Activated T-cell treated with anti-CD3 and anti-CD28 coated beads, Interleukin-2, amount 50 U/mL, for 48 hours (primary cell): ENCODE data around the gene SCN1B.
"Not testable (repeated sequence)": the region's sequence is repeated elsewhere in the genome, so short reads cannot be mapped to it uniquely, and the experiment has no call there.

Source experiments
- DNase-seq, 2 experiments: peaks; one replicate each; pipeline ENCODE4 v3.0.0-alpha.2; 2020

Gene SCN1B

DNA sequence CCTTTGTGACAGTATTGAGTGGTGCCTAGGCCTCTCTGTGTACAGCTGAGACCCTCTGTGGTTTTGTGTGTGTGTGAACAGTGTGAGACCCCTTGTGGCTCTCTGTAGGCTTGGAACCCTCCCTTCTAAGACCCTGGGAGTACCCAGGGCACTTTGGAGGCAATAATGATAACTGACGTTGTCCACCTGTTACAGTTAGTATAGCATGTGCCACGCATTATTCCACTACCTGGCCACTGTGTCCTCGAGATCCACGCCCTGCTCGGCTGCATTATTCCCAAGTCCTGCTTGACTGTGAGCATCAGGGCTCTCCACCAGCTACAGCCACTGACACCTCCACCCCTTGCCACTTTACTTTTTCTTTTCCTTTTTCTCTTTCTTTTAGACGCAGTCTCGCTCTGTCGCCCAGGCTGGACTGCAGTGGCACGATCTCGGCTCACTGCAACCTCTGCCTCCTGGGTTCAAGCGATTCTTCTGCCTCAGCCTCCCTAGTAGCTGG lies 28.2 kb upstream of the SCN1B start:
- no peak for DNase-seq

DNA sequence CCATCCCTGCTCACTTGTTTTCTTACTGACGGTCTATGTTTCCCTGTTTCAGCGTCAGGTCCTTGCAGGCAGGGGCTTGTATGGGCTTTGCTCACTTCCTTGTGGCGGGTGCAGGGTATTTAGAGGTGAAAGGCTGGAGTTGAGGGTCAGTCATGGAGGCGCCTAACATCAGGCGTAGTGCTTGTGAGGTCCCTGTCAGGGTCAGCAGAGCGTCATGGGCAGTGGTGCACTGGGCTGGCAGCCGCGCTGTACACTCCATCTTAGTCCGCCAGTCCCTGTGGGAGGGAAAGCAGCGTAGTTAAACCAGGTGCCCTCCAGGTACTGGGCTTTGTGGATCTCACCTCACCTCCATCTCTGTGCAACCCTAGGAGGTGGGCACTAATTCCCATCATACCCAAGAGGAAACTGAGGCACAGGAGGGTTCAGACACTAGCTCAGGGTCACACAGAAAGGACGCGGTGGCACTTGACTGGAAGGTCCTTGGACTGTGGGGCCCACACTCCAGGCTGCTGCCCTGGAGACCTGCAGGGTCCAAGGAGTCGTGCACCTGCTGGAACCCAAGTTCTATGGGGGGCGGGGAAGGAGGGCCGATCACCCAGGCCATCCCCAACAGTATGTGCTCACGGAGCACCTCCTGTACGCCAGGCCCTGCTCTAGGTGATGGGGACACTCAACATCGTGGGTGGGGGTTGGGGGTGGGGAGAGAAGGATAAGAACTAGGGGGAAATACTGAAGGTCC lies 25.6 kb upstream of the SCN1B start:
- no peak for DNase-seq

DNA sequence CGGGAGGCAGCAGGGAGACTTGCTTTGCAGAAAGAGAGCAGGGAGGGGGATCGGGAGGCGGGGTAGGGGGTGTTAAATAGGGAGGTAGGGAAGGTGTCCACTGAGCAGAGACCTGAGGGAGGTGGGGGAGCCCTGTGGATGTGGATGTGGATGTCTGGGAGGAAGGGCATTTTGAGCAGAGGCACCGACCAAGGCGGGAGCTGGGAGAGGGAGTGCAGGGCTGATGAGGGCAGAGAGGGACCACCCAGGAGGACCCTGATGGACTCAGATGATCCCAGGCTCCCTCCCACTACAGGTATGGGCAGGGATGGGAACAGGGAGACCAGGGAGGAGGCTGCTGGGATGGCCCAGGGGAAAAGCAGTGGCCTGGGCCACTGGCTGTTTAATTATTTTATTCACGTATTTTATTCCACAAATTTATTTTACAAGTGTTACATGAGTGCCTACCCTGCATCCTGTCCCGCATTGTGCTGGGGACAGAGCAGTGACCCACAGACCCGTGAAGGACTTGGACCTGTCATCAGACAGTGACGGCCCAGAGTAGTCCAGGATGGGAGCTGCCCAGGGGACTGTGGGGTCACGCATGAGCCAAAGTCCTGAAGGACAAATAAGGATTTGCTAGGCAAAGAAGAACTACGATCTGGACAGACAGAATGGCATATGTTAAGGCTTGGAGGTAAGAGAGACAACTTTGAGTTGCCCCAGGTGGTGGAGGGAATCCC lies 24.9 kb upstream of the SCN1B start:
- DNase-seq = no peak

- not testable (repeated sequence) for DNase-seq
Observed at GRCh38 chr19:35006007-35006341, 24.3 kb upstream of the SCN1B start.

DNA sequence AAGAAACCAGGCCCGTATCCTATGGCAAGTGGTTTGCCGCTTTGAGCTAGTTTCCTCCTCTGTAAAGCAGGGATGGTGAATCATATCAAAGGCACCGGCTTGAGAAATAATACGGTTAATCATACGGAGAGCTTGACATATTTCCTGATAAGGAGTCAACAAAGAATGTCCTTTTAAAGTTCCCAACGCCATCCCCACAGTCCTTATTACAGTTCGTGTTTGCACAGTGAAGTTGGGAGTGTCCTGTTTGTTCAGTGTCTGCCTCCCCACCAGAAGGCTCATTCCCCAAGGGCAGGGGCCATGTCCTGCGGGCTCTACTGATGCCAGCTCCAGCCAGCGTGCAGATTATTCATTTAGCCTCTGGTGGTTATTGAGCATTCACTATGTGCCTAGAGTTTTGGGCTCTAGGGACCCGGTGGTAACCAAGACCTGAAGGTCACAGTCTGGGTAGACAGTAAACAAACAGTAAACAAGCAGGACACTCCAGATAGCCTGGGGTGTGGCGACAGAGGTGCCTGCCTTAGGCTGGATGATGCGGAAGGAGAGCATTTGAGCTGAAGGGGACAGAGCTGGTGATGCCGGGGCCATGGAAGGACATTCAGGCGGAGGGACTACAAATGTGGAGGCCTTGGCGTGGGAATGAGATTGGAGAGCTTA lies 23.8 kb upstream of the SCN1B start:
- no peak for DNase-seq

- DNase-seq = no peak
Observed at GRCh38 chr19:35006999-35007365, 23.3 kb upstream of the SCN1B start.

GRCh38 chr19:35007427-35007826 lies 22.8 kb upstream of the SCN1B start:
- not testable (repeated sequence) for DNase-seq

GRCh38 chr19:35008891-35009341 lies 21.4 kb upstream of the SCN1B start:
- DNase-seq = no peak

- DNase-seq = peak in 1 of 2 experiments; percentile 22
Observed at GRCh38 chr19:35009424-35010415, 20.6 kb upstream of the SCN1B start.

DNA sequence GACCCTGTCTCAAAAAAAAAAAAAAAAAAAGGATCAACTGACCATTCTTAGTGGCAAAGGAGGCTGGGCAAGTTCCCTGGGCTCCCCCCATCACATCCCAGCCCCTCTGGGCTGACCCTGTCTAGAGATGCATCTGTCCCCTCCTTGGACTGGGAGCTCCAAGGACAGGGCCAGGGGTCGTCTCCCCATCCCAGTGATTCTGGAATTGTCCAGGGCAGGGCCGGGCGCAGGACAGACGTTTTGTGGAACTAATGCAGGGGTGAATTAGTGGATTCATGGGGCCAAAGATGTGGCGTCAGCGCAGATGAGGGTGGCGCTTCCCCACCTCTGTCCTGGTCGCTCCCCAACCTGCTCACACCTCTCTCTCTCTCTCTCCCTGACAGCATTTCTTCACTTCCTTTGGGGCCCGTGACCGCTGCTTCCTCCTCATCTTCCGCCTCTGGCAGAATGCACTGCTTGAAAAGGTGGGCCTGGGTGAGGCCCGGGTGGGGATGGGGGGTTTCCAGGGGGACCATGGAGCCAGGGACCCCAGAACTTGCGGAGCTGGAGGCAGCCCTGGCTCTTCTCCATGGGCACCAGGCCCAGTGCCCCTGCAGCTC lies 19.1 kb upstream of the SCN1B start:
- DNase-seq = peak in 1 of 2 experiments; percentile 32

- DNase-seq = peak in 1 of 2 experiments; percentile 30
Observed at GRCh38 chr19:35011737-35012682, 18.3 kb upstream of the SCN1B start.

GRCh38 chr19:35013041-35013819 lies 17.0 kb upstream of the SCN1B start:
- DNase-seq = peak; percentile 91 to 92

DNA sequence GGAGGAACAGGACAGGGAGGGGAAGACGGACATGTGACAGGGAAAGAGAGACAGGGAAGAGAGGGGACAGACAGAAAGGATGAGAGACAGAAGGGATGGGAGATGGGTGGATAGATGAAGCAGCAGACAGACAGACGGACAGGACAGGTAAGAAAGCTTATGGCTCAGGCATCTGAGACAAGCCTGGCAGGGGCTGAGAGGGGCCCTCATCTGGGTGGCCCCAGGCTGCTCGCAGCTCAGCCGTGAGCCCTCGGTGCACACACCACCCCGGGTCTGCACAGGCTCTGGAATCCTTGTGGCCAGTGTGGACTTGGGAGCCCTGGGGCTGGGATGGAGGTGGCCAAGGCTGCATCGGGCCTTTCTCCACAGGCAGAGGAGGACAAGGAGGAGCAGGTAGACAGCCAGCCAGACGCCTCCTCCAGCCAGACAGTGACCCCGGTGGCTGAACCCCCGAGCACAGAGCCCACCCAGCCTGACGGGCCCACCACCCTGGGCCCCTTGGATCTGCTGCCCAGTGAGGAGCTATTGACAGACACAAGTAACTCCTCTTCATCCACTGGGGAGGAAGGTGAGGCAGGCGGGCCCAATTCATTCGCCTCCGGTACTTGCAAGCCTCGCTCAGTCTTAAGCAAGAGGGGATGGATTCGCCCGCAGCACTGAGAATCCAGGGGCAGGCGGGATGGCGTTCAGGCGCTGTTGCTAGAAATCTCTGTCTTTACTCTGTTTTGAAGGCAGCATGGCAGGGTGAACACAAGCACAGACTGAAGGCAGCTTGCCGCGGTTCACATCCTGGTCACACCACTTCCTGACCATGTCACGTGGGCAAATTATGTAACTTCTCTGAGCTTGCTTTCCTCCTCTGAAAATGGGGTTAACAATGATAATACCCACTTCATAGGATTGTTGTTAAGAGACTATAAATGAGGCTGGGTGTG lies 16.2 kb upstream of the SCN1B start:
- peak; percentile 37 to 38 for DNase-seq

GRCh38 chr19:35014774-35015173 lies 15.5 kb upstream of the SCN1B start:
- DNase-seq = not testable (repeated sequence)

- no peak for DNase-seq
Observed at GRCh38 chr19:35015270-35015953, 14.9 kb upstream of the SCN1B start.

DNA sequence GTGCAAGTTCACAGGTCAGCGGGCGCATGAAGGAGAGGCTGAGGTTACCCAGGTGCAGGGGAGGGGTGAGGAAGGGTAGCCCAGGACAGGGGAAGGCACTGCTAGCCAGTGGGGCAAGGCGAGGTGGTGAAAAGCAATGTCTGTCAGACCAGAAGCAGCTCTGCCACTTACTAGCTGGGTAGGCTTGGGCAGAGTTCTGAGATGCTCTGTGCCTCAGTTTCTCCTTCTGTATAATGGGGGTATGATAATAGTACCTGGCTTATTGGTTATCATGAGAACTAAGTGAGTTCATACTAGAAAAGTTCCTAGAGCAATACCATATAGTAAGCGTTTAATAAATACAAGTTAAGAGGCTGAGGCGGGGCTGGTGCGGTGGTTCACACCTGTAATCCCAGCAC lies 14.3 kb upstream of the SCN1B start:
- DNase-seq = no peak

DNA sequence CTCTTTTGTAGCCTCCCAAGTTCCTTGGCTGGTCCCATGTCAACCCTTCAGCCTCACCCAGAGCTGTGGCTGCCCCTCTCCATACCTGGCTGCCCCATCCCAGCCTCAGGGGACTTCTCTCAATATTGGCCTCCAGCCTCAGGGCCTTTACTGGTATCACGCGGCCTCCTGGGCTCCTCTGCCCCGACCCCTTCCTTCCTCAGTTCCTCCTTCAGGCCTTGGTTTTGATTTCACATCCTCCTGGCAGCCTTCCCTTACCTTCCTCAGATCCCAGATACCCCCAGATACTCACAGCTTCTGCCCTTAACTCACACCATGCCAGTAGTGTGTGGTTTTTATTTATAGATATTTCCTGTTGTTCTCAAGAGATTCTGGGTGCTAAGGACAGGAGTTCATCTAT lies 12.8 kb upstream of the SCN1B start:
- DNase-seq = no peak

DNA sequence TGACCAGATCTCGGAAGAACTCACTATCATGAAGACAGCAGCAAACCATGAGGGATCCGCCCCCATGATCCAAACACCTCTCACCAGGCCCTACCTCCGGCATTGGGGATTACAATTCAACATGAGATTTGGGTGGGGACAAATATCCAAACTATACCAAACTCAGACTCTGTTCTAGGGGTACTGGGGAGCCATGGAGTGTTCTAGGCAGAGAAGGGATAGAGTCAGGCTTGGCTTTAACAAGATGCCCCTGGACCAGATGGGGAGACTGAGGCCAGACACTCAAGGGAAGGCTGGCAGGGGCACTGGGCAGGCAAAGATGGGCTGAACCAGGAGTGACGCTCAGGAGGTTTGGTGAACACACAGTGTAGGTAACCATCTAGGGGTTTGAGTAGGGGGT lies 11.9 kb upstream of the SCN1B start:
- no peak for DNase-seq
